Upper lobe of left lung (tissue), 6 donors: Measurements from ENCODE around the gene C1QL1. TPM values are rescaled to one million over a fixed set of nuclear protein-coding genes. Genes with fewer than 3 reads are reported as not detected.

ENCODE experiments used
- ATAC-seq, 2 donors: fragments of 200-7000 bp; cut with Tn5 transposase; one replicate each; pipeline ENCODE4 v1.9.1; 2022; ENCODE audit warnings: mild to moderate bottlenecking in 2 of 2, moderate library complexity in 2 of 2; ENCODE audit not compliant: low FRiP score in 2 of 2
- DNase-seq, 2 donors: peaks; one replicate each; pipeline ENCODE4 v3.0.0-alpha.2; 2019 to 2020
- H3K27ac ChIP-seq, 4 donors: fragments of 200-600 bp; sonication (generic); one replicate each; pipeline ENCODE4 v1.5.1; 2016 to 2019
- H3K27me3 ChIP-seq, 4 donors: fragments of 200-600 bp; sonication (generic); one replicate each; pipeline ENCODE4 v1.5.1; 2017 to 2019
- H3K36me3 ChIP-seq, 4 donors: fragments of 200-600 bp; sonication (generic); one replicate each; pipeline ENCODE4 v1.5.1; 2016 to 2019
- H3K4me1 ChIP-seq, 4 donors: fragments of 200-600 bp; sonication (generic); one replicate each; pipeline ENCODE4 v1.5.1; 2018 to 2019
- H3K4me3 ChIP-seq, 4 donors: fragments of 200-600 bp; sonication (generic); one replicate each; pipeline ENCODE4 v1.5.1; 2017 to 2019; ENCODE audit warnings: mild to moderate bottlenecking in 2 of 4, moderate library complexity in 1 of 4
- H3K9me3 ChIP-seq, 4 donors: fragments of 200-600 bp; sonication (generic); one replicate each; pipeline ENCODE4 v1.5.1; 2018 to 2019
- EP300 ChIP-seq, 4 donors: sonication (generic); formaldehyde crosslinking; IDR thresholded peaks; one replicate each; pipeline ENCODE4 v1.5.1; 2017; ENCODE audit warnings: antibody characterized with exemption in 4 of 4, control low read depth in 2 of 4
- POLR2A ChIP-seq, 4 donors: fragments of 450-650 bp; IDR thresholded peaks; one replicate each; pipeline ENCODE4 v1.5.1; 2016 to 2017; ENCODE audit warnings: antibody characterized with exemption in 4 of 4, mild to moderate bottlenecking in 2 of 4
- POLR2AphosphoS5 ChIP-seq, 2 donors: sonication (generic); formaldehyde crosslinking; IDR thresholded peaks; one replicate each; pipeline ENCODE4 v1.5.1; 2017; ENCODE audit warnings: antibody characterized with exemption in 2 of 2
- WGBS, 2 donors: methylation state at CpG; one replicate each; pipeline ENCODE4 v1.1.5; 2017 to 2018; 5-methylcytosine and 5-hydroxymethylcytosine counted together
- total RNA-seq, 6 donors: library from RNA; depleted of rRNA in 4 of 6; stranded (reverse); fragments of >200 nt in 4 of 6; gene quantifications; one replicate each; pipeline versions ENCODE4 v1.1.0 to v1.2.1, GENCODE V29; 2016 to 2021
- TF ChIP-seq, protein P1 (sequence below), 6 experiments: fragments of 450-650 bp in 4 of 6; fragments of 200-600 bp in 2 of 6; sonication (generic) in 2 of 6; IDR thresholded peaks; one replicate each; pipeline ENCODE4 v1.5.1; 2016 to 2019; ENCODE audit warnings: antibody characterized with exemption in 6 of 6
- donor health status: DM: no; HTN: no; CAD: no; lungs with moderate emphysema.
- donor health status: DM: no; HTN: yes; CAD: no; lungs with severe emphysema.

The C1QL1 gene
- total RNA-seq, 6 donors from 2014 or later = 0.44 TPM; not detected in 5

- TF ChIP-seq, protein P1, sequence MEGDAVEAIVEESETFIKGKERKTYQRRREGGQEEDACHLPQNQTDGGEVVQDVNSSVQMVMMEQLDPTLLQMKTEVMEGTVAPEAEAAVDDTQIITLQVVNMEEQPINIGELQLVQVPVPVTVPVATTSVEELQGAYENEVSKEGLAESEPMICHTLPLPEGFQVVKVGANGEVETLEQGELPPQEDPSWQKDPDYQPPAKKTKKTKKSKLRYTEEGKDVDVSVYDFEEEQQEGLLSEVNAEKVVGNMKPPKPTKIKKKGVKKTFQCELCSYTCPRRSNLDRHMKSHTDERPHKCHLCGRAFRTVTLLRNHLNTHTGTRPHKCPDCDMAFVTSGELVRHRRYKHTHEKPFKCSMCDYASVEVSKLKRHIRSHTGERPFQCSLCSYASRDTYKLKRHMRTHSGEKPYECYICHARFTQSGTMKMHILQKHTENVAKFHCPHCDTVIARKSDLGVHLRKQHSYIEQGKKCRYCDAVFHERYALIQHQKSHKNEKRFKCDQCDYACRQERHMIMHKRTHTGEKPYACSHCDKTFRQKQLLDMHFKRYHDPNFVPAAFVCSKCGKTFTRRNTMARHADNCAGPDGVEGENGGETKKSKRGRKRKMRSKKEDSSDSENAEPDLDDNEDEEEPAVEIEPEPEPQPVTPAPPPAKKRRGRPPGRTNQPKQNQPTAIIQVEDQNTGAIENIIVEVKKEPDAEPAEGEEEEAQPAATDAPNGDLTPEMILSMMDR (IDR thresholded peaks at IDR 0.05) = no peak
- TF ChIP-seq POLR2AphosphoS5 (IDR thresholded peaks at IDR 0.05) (no peak), EP300 (IDR thresholded peaks at IDR 0.05) (no peak), POLR2A (IDR thresholded peaks at IDR 0.05) (no peak)
- H3K27me3 ChIP-seq = peaks cover 0 to 7% (median 3%) of the 10 kb centered on the region in 4 donors
- no peak overlapping the region for H3K4me3 ChIP-seq
- peaks cover 8 to 27% (median 17%) of the 10 kb centered on the region in 4 donors for H3K4me1 ChIP-seq
- H3K9me3 ChIP-seq = no peaks in the 10 kb centered on the region
- no peak for ATAC-seq
- no peaks in the 10 kb centered on the region for H3K36me3 ChIP-seq
- no peak for DNase-seq
- 86 to 91% methylated on average over 4 of the region's 4 CpGs for WGBS, 2 donors
- H3K27ac ChIP-seq = no peak overlapping the region
These were observed 54.0 kb downstream of the C1QL1 start for GRCh38 chr17:44914148-44914547.

DNA sequence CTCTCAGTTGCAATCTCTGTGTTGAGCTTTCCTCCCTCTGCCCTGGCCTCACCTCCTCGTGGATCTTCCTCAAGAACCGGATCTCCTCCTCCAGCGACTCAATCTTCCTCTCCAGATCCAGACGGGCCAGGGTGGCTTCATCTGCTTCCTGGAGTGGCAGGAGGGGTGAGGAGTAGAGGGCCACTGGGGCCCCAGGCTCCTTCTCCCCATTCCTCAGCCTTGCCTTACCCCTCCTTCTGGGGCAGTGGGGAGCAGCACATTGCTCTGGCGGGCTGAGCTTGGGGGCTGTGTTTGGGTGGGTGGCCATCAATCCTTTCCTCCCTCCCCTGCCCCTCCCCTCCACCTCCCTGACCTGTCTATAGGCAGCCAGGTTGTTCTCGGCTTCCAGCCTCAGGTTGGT is 54.4 kb downstream of the C1QL1 start:
- Histone ChIP-seq H3K27ac (no peak overlapping the region), H3K9me3 (no peaks in the 10 kb centered on the region), H3K27me3 (peaks cover 0 to 7% (median 3%) of the 10 kb centered on the region in 4 donors), H3K36me3 (no peaks in the 10 kb centered on the region), H3K4me3 (no peak overlapping the region), H3K4me1 (peaks cover 8 to 27% (median 17%) of the 10 kb centered on the region in 4 donors)
- DNase-seq (no peak), ATAC-seq (no peak)
- TF ChIP-seq, protein P1 (IDR thresholded peaks at IDR 0.05) = no peak
- no peak for TF ChIP-seq POLR2AphosphoS5 (IDR thresholded peaks at IDR 0.05)
- TF ChIP-seq EP300 (IDR thresholded peaks at IDR 0.05) = no peak
- TF ChIP-seq POLR2A (IDR thresholded peaks at IDR 0.05) = no peak
- WGBS, 2 donors = 41 to 42% methylated on average over 5 to 6 of the region's 6 CpGs

DNA sequence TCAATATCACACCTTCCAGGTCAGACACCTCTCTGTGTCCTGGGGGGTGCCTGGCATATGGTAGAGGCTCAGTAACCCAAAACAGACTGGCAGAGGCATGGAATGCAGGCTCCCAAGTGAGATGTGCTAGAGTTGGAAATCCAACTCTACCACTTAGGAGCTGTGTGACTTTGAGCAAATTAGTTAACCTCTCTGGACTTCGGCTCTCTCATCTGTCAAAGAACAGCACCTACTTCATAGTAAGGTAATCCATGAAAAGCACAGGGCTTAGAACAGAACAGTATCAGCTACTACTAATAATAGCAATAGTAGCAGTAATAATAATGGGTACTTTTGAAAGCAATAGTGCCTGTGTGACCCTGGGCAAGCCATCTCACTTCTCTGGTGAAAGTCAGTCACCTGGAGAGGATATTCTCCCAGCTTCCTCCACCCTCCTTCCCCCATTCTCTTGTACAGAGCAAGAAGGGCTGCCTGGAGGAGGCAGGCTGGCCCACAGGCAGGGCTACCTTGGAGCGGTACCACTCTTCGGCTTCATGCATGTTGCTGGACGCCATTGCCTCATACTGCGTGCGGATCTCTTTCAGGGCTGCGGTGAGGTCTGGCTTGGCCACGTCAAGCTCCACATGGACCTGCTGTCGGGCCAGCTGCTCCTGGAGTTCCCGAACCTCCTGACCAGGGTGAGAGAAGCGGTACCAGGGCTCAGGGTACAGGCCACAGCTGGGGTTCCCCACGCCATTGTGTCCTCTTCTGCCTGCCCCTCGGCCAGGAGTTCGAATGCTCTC is 55.1 kb downstream of the C1QL1 start:
- H3K9me3 ChIP-seq = no peaks in the 10 kb centered on the region
- no peak overlapping the region for H3K27ac ChIP-seq
- H3K4me3 ChIP-seq = no peak overlapping the region
- WGBS, 2 donors = 75 to 79% methylated on average over 9 to 14 of the region's 14 CpGs
- peaks cover 0 to 7% (median 3%) of the 10 kb centered on the region in 4 donors for H3K27me3 ChIP-seq
- TF ChIP-seq, protein P1 (IDR thresholded peaks at IDR 0.05) = no peak
- TF ChIP-seq EP300 (IDR thresholded peaks at IDR 0.05) (no peak), POLR2AphosphoS5 (IDR thresholded peaks at IDR 0.05) (no peak), POLR2A (IDR thresholded peaks at IDR 0.05) (no peak)
- ATAC-seq (no peak), DNase-seq (no peak)
- H3K36me3 ChIP-seq = no peaks in the 10 kb centered on the region
- peaks cover 8 to 27% (median 17%) of the 10 kb centered on the region in 4 donors for H3K4me1 ChIP-seq

- TF ChIP-seq, protein P1 (IDR thresholded peaks at IDR 0.05) = peak; percentile 20 to 64 (median 37)
- TF ChIP-seq POLR2AphosphoS5 (IDR thresholded peaks at IDR 0.05) = no peak
- Histone ChIP-seq H3K4me1 (peaks cover 8 to 19% (median 14%) of the 10 kb centered on the region in 4 donors), H3K36me3 (no peaks in the 10 kb centered on the region), H3K27me3 (peaks cover 0 to 7% (median 3%) of the 10 kb centered on the region in 4 donors), H3K9me3 (no peaks in the 10 kb centered on the region), H3K4me3 (peak overlapping the region in 3 of 4 donors; percentile 35 to 48 (median 47)), H3K27ac (no peak overlapping the region)
- WGBS, 2 donors = 14 to 27% methylated on average over 27 to 36 of the region's 56 CpGs
- ATAC-seq (peak; percentile 45 to 46), DNase-seq (peak; percentile 77 to 88)
These were observed 56.7 kb downstream of the C1QL1 start for GRCh38 chr17:44911133-44912001.
